ENCODE measurements around the gene DPH5. TPM values are rescaled to one million over a fixed set of nuclear protein-coding genes. Genes with fewer than 3 reads are reported as not detected.

Gene DPH5
- polyA plus RNA-seq, 1 of the 3 experiments (the other 2 are of a cell fraction) = 36.6 TPM

DNA sequence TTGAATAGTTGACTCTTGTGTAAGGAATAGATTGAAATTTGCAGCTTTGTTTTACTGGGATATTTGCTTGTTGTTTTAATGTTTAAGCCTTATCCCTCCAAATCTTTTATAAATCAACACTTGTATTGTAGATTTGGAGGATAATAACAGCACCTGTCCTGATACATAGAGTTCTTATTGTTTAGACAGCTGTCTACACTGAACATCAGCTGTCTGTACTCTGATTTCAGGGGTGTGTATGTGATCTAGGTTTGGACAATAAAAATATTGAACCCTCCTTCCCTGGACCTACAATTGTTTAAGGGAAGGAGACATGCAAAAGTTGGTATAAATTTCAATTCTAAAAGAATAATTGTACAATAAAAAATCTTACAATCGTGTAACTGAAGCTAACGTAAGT lies 48.3 kb upstream of the DPH5 start:
- Histone ChIP-seq H3K4me1 (ENCODE audit: control insufficient read depth in 1 of 2, insufficient read depth in 2 of 2, low read depth in 1 of 2, low read length in 1 of 2) (no peaks in the 10 kb centered on the region), H3K4me2 (no peak overlapping the region), H2AFZ (ENCODE audit: low read depth) (no peak overlapping the region), H3K9me3 (no peaks in the 10 kb centered on the region), H3K4me3 (ENCODE audit: low read depth in 2 of 2, low read length in 1 of 2) (no peak overlapping the region), H3K79me2 (ENCODE audit: insufficient read depth) (no peaks in the 10 kb centered on the region), H3K27me3 (ENCODE audit: insufficient read depth) (no peaks in the 10 kb centered on the region), H3K36me3 (replicated peaks in 1 of 2; ENCODE audit: control insufficient read depth in 1 of 2, insufficient read depth in 2 of 2, low read length in 1 of 2) (peaks cover 0 to 5% of the 10 kb centered on the region in 2 experiments), H3K27ac (ENCODE audit: low read depth in 2 of 2, low read length in 1 of 2) (no peak overlapping the region), H3F3A (replicated peaks; ENCODE audit: insufficient read depth) (no peaks in the 10 kb centered on the region), H3K9me2 (no peaks in the 10 kb centered on the region), H3K9ac (no peak overlapping the region), H4K20me1 (ENCODE audit: insufficient read depth) (no peaks in the 10 kb centered on the region)
- CTCF ChIA-PET = interaction anchor here (0.6 to 1.5 kb wide), 2 partner anchors 165 to 332 kb away, joined by 3 to 4 read pairs; no protein-coding TSS in a partner anchor
- DNase-seq = no peak
- 93% methylated on average over 2 of the region's 2 CpGs for WGBS (ENCODE audit: low lambda C conversion rate)
- POLR2A ChIA-PET = no interaction called here
- TF ChIP-seq FOSL2 (IDR thresholded peaks at IDR 0.05; ENCODE audit: borderline replicate concordance, low read depth) (no peak), SMC3 (IDR thresholded peaks at IDR 0.05; ENCODE audit: low read depth, low read length) (no peak), SIN3A (IDR thresholded peaks at IDR 0.05; ENCODE audit: borderline replicate concordance, low read depth, low read length) (no peak), NRF1 (IDR thresholded peaks at IDR 0.05; ENCODE audit: low read depth, low read length) (no peak), RXRA (IDR thresholded peaks at IDR 0.05; ENCODE audit: borderline replicate concordance, low read depth) (no peak), ELF1 (IDR thresholded peaks at IDR 0.05) (no peak), GABPA (IDR thresholded peaks at IDR 0.05; ENCODE audit: low read depth) (no peak), JUND (IDR thresholded peaks at IDR 0.05) (no peak)
- TF ChIP-seq, protein P1, sequence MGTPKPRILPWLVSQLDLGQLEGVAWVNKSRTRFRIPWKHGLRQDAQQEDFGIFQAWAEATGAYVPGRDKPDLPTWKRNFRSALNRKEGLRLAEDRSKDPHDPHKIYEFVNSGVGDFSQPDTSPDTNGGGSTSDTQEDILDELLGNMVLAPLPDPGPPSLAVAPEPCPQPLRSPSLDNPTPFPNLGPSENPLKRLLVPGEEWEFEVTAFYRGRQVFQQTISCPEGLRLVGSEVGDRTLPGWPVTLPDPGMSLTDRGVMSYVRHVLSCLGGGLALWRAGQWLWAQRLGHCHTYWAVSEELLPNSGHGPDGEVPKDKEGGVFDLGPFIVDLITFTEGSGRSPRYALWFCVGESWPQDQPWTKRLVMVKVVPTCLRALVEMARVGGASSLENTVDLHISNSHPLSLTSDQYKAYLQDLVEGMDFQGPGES (IDR thresholded peaks at IDR 0.05; ENCODE audit: low read depth, low read length) = no peak
- TF ChIP-seq, protein P2, sequence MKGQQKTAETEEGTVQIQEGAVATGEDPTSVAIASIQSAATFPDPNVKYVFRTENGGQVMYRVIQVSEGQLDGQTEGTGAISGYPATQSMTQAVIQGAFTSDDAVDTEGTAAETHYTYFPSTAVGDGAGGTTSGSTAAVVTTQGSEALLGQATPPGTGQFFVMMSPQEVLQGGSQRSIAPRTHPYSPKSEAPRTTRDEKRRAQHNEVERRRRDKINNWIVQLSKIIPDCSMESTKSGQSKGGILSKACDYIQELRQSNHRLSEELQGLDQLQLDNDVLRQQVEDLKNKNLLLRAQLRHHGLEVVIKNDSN (IDR thresholded peaks at IDR 0.05; ENCODE audit: borderline replicate concordance, low read depth) = no peak

DNA sequence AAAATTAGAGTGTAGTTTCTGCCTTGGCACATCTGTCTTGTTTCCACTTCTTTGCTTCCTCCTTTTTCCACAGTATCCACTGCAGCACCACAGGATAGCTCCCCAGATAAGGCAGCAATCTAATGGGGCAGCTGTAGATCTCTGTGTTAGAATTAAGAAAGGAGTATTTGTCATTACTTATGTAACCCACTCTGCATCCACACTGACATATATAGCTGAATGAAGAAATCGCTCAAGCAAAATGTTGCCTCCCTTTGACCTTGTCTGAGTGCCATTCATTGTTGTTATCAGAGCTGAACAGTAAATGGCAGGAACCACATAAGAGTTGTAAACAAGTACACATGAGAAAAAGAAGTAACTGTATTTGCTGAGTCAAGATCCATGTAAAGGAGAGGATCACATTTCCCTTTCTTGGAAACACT lies 45.9 kb upstream of the DPH5 start:
- no peaks in the 10 kb centered on the region for H3K4me1 ChIP-seq (ENCODE audit: control insufficient read depth in 1 of 2, insufficient read depth in 2 of 2, low read depth in 1 of 2, low read length in 1 of 2)
- no peak overlapping the region for H3K4me3 ChIP-seq (ENCODE audit: low read depth in 2 of 2, low read length in 1 of 2)
- TF ChIP-seq RFX5 (IDR thresholded peaks at IDR 0.05; ENCODE audit: low read length) (no peak), MEF2A (IDR thresholded peaks at IDR 0.05; ENCODE audit: borderline replicate concordance, low read depth) (no peak), NRF1 (IDR thresholded peaks at IDR 0.05; ENCODE audit: low read depth, low read length) (no peak), FOXJ3 (CRISPR knock-in tag; IDR thresholded peaks at IDR 0.05) (no peak), RXRA (IDR thresholded peaks at IDR 0.05; ENCODE audit: borderline replicate concordance, low read depth) (no peak), RAD21 (IDR thresholded peaks at IDR 0.05; ENCODE audit: low read length) (no peak), TCF12 (IDR thresholded peaks at IDR 0.05) (no peak), FOXM1 (IDR thresholded peaks at IDR 0.05; ENCODE audit: low read depth) (no peak), ELF1 (IDR thresholded peaks at IDR 0.05) (no peak)
- TF ChIP-seq, protein P3, sequence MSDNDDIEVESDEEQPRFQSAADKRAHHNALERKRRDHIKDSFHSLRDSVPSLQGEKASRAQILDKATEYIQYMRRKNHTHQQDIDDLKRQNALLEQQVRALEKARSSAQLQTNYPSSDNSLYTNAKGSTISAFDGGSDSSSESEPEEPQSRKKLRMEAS (IDR thresholded peaks at IDR 0.05; ENCODE audit: low read depth) = no peak
- TF ChIP-seq, protein P4, sequence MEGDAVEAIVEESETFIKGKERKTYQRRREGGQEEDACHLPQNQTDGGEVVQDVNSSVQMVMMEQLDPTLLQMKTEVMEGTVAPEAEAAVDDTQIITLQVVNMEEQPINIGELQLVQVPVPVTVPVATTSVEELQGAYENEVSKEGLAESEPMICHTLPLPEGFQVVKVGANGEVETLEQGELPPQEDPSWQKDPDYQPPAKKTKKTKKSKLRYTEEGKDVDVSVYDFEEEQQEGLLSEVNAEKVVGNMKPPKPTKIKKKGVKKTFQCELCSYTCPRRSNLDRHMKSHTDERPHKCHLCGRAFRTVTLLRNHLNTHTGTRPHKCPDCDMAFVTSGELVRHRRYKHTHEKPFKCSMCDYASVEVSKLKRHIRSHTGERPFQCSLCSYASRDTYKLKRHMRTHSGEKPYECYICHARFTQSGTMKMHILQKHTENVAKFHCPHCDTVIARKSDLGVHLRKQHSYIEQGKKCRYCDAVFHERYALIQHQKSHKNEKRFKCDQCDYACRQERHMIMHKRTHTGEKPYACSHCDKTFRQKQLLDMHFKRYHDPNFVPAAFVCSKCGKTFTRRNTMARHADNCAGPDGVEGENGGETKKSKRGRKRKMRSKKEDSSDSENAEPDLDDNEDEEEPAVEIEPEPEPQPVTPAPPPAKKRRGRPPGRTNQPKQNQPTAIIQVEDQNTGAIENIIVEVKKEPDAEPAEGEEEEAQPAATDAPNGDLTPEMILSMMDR (IDR thresholded peaks at IDR 0.05) = no peak
- TF ChIP-seq, protein P1 (IDR thresholded peaks at IDR 0.05; ENCODE audit: low read depth, low read length) = no peak
- TF ChIP-seq, protein P5, sequence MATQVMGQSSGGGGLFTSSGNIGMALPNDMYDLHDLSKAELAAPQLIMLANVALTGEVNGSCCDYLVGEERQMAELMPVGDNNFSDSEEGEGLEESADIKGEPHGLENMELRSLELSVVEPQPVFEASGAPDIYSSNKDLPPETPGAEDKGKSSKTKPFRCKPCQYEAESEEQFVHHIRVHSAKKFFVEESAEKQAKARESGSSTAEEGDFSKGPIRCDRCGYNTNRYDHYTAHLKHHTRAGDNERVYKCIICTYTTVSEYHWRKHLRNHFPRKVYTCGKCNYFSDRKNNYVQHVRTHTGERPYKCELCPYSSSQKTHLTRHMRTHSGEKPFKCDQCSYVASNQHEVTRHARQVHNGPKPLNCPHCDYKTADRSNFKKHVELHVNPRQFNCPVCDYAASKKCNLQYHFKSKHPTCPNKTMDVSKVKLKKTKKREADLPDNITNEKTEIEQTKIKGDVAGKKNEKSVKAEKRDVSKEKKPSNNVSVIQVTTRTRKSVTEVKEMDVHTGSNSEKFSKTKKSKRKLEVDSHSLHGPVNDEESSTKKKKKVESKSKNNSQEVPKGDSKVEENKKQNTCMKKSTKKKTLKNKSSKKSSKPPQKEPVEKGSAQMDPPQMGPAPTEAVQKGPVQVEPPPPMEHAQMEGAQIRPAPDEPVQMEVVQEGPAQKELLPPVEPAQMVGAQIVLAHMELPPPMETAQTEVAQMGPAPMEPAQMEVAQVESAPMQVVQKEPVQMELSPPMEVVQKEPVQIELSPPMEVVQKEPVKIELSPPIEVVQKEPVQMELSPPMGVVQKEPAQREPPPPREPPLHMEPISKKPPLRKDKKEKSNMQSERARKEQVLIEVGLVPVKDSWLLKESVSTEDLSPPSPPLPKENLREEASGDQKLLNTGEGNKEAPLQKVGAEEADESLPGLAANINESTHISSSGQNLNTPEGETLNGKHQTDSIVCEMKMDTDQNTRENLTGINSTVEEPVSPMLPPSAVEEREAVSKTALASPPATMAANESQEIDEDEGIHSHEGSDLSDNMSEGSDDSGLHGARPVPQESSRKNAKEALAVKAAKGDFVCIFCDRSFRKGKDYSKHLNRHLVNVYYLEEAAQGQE (IDR thresholded peaks at IDR 0.05; ENCODE audit: low read depth, low read length) = no peak
- no peaks in the 10 kb centered on the region for H3K9me2 ChIP-seq
- H3K79me2 ChIP-seq (ENCODE audit: insufficient read depth) = no peaks in the 10 kb centered on the region
- no peaks in the 10 kb centered on the region for H3K27me3 ChIP-seq (ENCODE audit: insufficient read depth)
- H4K20me1 ChIP-seq (ENCODE audit: insufficient read depth) = no peaks in the 10 kb centered on the region
- H3K9me3 ChIP-seq = no peaks in the 10 kb centered on the region
- 85% methylated on average over 1 of the region's 1 CpG for WGBS (ENCODE audit: low lambda C conversion rate)
- H3K4me2 ChIP-seq = no peak overlapping the region
- ChIA-PET CTCF (no interaction called here), POLR2A (no interaction called here)
- no peak overlapping the region for H2AFZ ChIP-seq (ENCODE audit: low read depth)
- no peaks in the 10 kb centered on the region for H3F3A ChIP-seq (replicated peaks; ENCODE audit: insufficient read depth)
- no peak for DNase-seq
- H3K9ac ChIP-seq = no peak overlapping the region
- no peak overlapping the region for H3K27ac ChIP-seq (ENCODE audit: low read depth in 2 of 2, low read length in 1 of 2)
- H3K36me3 ChIP-seq (replicated peaks in 1 of 2; ENCODE audit: control insufficient read depth in 1 of 2, insufficient read depth in 2 of 2, low read length in 1 of 2) = peaks cover 0 to 5% of the 10 kb centered on the region in 2 experiments

Data from SK-N-SH (cell line).